ENCODE measurements around the gene ESAM.

DNA sequence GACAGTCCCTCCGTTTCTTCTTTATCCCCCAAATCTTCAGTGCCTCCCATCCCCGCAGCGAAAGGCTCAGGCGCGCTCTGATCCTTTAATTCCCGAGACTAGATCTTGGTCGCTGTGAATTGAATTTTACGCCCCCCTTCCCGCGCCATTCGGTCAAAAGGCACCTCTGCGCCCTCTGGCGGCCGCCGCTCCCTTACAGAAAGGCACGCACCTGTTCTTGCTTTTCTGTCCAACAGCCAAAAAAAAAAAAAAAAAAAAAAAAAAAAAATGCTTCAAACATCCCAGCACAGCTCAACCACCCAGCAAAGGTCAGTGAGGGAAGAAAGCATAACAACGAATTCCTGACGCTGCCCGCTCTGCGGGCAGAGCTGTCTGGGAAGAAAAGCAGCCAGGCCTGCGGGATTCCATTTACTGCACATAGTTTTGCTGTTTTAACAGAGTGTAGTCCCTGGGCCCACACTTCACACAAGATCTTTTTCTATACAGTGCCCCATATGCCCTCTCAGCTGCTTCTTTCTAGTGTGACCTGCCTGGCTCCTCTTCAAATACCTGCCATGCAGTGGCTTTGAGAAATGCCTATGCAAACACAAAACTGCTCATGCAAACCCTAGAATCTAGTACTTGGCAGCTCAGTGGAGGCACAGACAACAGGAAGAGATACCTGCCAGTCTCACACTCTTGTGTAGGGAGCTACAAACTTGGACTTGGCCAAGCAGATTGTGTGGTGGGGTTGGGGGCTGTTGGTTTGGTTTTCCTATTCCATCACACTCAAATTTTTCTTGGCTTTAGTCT, 1.3 kb upstream of the ESAM start:
- TF ChIP-seq, protein P1, sequence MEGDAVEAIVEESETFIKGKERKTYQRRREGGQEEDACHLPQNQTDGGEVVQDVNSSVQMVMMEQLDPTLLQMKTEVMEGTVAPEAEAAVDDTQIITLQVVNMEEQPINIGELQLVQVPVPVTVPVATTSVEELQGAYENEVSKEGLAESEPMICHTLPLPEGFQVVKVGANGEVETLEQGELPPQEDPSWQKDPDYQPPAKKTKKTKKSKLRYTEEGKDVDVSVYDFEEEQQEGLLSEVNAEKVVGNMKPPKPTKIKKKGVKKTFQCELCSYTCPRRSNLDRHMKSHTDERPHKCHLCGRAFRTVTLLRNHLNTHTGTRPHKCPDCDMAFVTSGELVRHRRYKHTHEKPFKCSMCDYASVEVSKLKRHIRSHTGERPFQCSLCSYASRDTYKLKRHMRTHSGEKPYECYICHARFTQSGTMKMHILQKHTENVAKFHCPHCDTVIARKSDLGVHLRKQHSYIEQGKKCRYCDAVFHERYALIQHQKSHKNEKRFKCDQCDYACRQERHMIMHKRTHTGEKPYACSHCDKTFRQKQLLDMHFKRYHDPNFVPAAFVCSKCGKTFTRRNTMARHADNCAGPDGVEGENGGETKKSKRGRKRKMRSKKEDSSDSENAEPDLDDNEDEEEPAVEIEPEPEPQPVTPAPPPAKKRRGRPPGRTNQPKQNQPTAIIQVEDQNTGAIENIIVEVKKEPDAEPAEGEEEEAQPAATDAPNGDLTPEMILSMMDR (IDR thresholded peaks at IDR 0.05): peak; percentile 34 to 59 (median 58)
- TF ChIP-seq EP300 (IDR thresholded peaks at IDR 0.05): no peak
